Stomach (tissue), 4 donors: ENCODE results near the gene MX2.

Source experiments
- CTCF ChIP-seq, 7 experiments: fragments of 450-650 bp in 4 of 7; fragments of 200-600 bp in 3 of 7; sonication (generic) in 3 of 7; IDR thresholded peaks; one replicate each; pipeline ENCODE4 v1.5.1; 2016 to 2019; ENCODE audit warnings: antibody characterized with exemption in 7 of 7, control low read depth in 2 of 7, mild to moderate bottlenecking in 1 of 7
- EP300 ChIP-seq: sonication (generic); formaldehyde crosslinking; IDR thresholded peaks from one replicate; pipeline ENCODE4 v1.6.1; 2017; ENCODE audit warnings: antibody characterized with exemption
- POLR2A ChIP-seq, 4 donors: fragments of 450-650 bp; IDR thresholded peaks; one replicate each; pipeline ENCODE4 v1.6.1; 2016; ENCODE audit warnings: antibody characterized with exemption in 4 of 4, control low read depth in 2 of 4, mild to moderate bottlenecking in 1 of 4, moderate library complexity in 1 of 4
- POLR2AphosphoS5 ChIP-seq, 3 donors: sonication (generic); formaldehyde crosslinking; IDR thresholded peaks; one replicate each; pipeline ENCODE4 v1.6.1; 2016; ENCODE audit warnings: antibody characterized with exemption in 3 of 3

GRCh38 chr21:41396558-41397075 is 34.8 kb downstream of the MX2 start:
- no peak for TF ChIP-seq POLR2AphosphoS5 (IDR thresholded peaks at IDR 0.05)
- TF ChIP-seq CTCF (IDR thresholded peaks at IDR 0.05): no peak
- no peak for TF ChIP-seq EP300
- TF ChIP-seq POLR2A (IDR thresholded peaks at IDR 0.05): no peak
